ENCODE measurements around the gene POLR2J2.
"Not testable (repeated sequence)": the region's sequence is repeated elsewhere in the genome, so short reads cannot be mapped to it uniquely, and the experiment has no call there.

The POLR2J2 gene

GRCh38 chr7:102671166-102671955 lies at the start of gene POLR2J2:
Gene POLR2J2 (minus strand): TSS chr7:102671663. CDS start chr7:102671601, 62 bp downstream.
- DNase-seq, result not testable (repeated sequence)

- not testable (repeated sequence) for DNase-seq
Observed at GRCh38 chr7:102718491-102718890, 47.0 kb upstream of the POLR2J2 start.

- DNase-seq, result not testable (repeated sequence)
Observed at GRCh38 chr7:102715718-102716117, 44.3 kb upstream of the POLR2J2 start.

- peak in 1 of 2 experiments; percentile 38 for DNase-seq
Observed at GRCh38 chr7:102714774-102715522, 43.5 kb upstream of the POLR2J2 start.

GRCh38 chr7:102713691-102714080 lies 42.2 kb upstream of the POLR2J2 start:
- DNase-seq, result not testable (repeated sequence)

- DNase-seq, result peak; percentile 37 to 49
Observed at GRCh38 chr7:102713011-102713690, 41.7 kb upstream of the POLR2J2 start.

- DNase-seq, result not testable (repeated sequence)
Observed at GRCh38 chr7:102698962-102699750, 27.7 kb upstream of the POLR2J2 start.

- DNase-seq, result not testable (repeated sequence)
Observed at GRCh38 chr7:102697642-102698512, 26.4 kb upstream of the POLR2J2 start.

- not testable (repeated sequence) for DNase-seq
Observed at GRCh38 chr7:102696009-102696408, 24.5 kb upstream of the POLR2J2 start.

GRCh38 chr7:102695033-102695552 lies 23.6 kb upstream of the POLR2J2 start:
- not testable (repeated sequence) for DNase-seq

GRCh38 chr7:102694008-102694407 lies 22.5 kb upstream of the POLR2J2 start:
- DNase-seq, result not testable (repeated sequence)

GRCh38 chr7:102690602-102691001 lies 19.1 kb upstream of the POLR2J2 start:
- not testable (repeated sequence) for DNase-seq

- DNase-seq, result not testable (repeated sequence)
Observed at GRCh38 chr7:102689436-102690282, 18.2 kb upstream of the POLR2J2 start.

- DNase-seq, result not testable (repeated sequence)
Observed at GRCh38 chr7:102688299-102689036, 17.0 kb upstream of the POLR2J2 start.

- DNase-seq, result not testable (repeated sequence)
Observed at GRCh38 chr7:102682560-102682959, 11.1 kb upstream of the POLR2J2 start.

GRCh38 chr7:102680780-102681179 lies 9.3 kb upstream of the POLR2J2 start:
- DNase-seq, result not testable (repeated sequence)

- DNase-seq, result peak; percentile 69 to 77
Observed at GRCh38 chr7:102675545-102675944, 4.1 kb upstream of the POLR2J2 start.

GRCh38 chr7:102673447-102674067 lies 2.1 kb upstream of the POLR2J2 start:
- DNase-seq, result peak in 1 of 2 experiments; percentile 19

- not testable (repeated sequence) for DNase-seq
Observed at GRCh38 chr7:102671956-102672307, 469 bp upstream of the POLR2J2 start.

Data from activated T-cell treated with anti-CD3 and anti-CD28 coated beads, Interleukin-2, amount 50 U/mL, for 48 hours (primary cell).